IPS-NIHi7 (cell line): Measurements from ENCODE around the gene SLITRK3.

Experiments used
- DNase-seq: peaks from one replicate; pipeline ENCODE4 v3.0.0; 2012; ENCODE audit warnings: mixed read lengths; ENCODE audit errors: extremely low spot score

Gene SLITRK3

DNA sequence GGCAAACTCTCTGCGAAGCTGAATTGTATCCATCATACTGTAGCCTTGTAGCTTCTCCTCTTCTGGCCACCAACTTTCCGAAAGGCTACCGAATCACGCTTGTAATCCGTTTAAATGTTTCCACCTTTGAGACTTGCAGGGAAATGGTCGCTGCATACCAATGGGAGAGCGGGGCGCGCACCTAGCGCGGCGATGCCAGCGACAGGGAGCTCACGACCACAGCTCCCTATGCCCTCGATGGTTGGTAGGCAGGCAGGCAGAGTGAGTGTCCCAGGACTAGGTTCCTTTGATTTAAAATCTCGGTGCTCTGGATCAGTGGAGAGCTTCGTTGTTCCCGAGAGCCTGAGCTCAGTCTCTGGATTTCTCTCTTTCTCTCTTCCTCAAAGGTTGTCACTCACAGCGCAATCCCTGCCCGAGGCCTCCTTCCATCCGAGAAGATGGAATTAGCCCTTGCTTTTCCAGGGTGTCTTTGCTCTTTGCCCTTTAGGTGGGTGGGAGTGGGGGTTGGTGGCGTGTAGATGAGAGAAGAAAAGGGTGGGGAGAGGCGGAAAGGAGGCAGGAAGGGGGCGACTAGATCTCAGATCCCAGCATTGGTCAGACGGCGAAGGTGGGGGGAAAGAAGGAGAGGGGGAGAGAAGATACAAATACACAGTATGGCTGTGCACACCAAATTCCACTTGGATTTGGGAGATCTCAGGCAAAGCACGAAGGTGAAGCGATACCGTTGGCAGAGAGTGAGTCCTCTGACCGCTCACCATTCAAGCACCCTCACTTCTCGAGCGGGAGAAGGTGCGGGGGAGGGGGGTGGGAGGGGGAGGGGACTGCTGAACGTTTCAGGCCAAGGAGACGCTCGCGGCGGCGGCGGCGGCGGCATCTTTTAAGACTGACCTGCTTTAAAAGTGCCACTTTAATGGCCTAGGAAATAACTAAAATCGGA, at the start of gene SLITRK3:
Gene SLITRK3 (minus strand): TSS at position 745 of the 937 bp plus-strand sequence. CDS start 5,554 bp downstream, outside the sequence.
- peak; percentile 24 for DNase-seq

- no peak for DNase-seq
Measured at GRCh38 chr3:165243597-165243996, 47.4 kb upstream of the SLITRK3 start.

- DNase-seq = no peak
Measured at GRCh38 chr3:165233501-165234195, 37.5 kb upstream of the SLITRK3 start.

DNA sequence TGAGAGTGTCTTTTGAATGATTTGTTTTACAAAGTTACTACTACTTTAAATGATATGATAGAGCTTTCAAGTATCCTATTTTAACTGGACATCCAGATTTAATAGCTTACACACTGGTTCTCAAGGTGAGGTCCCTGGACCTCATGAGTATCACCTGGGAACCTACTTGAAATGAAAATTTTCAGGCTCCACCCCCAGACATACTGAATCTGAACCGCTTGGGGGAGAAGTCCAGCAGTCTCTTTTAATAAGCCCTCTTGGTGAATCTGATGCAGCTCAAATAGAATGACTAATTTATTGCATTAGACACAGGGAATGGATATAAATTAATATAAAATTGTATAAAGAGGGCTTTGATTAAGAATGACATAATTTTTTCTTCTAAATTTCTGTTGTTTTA, 29.4 kb upstream of the SLITRK3 start:
- DNase-seq = no peak

DNA sequence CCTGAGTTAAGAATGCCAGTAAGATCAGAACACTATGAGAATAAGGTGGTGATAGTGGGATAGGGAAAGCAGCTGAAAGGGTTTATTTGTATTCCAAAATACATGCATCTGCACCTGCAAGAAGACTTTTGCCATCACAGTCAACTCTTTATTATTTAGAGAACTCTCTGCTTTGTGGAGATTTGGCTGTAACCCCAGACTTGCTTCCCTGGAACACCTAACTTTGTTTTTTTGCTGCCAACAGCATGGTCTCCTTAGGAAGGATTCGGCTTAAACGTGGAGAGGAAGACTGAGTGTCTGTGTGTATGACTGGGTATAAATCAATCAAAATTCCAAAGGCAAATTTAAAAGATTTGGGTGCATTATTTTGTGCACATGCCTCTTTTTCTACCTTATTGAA, 21.6 kb upstream of the SLITRK3 start:
- DNase-seq = no peak

- DNase-seq = no peak
Measured at GRCh38 chr3:165212580-165212979, 16.4 kb upstream of the SLITRK3 start.

- DNase-seq = no peak
Measured at GRCh38 chr3:165211721-165212120, 15.5 kb upstream of the SLITRK3 start.

DNA sequence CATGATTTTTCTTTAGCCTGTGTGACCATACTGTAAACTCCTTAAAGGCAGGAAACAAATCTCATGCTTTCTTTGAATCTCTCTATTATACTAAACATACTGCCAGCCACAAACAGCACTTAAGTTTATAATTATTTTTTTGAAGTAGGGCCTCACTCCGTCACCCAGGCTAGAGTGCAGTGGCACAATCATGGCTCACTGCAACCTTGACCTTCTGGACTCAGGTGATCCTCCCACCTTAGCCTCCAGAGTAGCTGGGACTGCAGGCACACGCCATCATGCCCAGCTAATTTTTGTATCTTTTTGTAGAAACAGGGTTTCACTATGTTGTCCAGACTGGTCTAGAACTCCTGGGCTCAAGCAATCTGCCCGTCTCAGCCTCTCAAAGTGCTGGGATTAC, 14.5 kb upstream of the SLITRK3 start:
- no peak for DNase-seq

GRCh38 chr3:165210132-165210531, 13.9 kb upstream of the SLITRK3 start:
- no peak for DNase-seq

DNA sequence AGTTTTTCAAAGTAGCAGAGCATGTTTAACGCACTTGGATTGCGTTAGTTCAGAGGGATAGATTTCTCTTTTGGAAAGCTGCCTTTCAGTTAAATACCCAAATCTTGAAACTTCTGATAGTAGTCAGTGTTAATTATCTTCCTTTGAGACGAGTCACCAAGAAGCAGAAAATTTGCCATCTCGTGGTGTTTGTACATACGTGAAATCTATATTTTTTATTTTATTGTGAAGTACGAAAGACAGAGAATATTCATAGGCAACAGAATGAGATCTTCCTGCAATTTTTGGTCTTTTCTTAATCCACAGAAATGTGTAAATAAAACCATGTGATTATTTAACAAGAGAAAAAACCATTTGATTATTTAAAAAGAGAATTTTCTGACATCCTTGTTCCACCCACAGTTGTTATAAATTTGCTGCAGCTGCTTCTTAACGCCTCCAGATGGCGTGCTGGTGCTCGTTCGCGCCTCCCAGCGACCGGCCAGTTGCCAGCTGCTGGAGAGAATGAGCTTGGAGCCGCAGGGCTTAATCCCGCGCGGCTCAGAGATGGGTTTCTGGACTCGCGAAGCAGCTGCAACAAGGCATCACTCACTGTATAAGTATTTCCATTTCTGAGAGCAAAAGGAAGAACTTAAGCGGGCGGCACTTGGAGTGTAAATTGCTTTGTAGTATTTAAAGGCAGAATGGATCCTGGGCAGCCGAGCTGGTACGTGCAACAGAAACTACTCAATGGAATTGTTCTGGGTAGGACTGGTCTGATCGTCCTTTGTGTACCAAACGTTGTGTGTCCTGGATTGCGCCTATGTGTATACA, 10.5 kb upstream of the SLITRK3 start:
- peak; percentile 76 for DNase-seq

- no peak for DNase-seq
Measured at GRCh38 chr3:165204445-165204844, 8.3 kb upstream of the SLITRK3 start.

GRCh38 chr3:165202995-165203394, 6.8 kb upstream of the SLITRK3 start:
- no peak for DNase-seq

GRCh38 chr3:165201964-165202363, 5.8 kb upstream of the SLITRK3 start:
- no peak for DNase-seq

- DNase-seq = no peak
Measured at GRCh38 chr3:165197481-165197800, 1.3 kb upstream of the SLITRK3 start.

GRCh38 chr3:165196577-165197480, 645 bp upstream of the SLITRK3 start:
- peak; percentile 16 for DNase-seq

DNA sequence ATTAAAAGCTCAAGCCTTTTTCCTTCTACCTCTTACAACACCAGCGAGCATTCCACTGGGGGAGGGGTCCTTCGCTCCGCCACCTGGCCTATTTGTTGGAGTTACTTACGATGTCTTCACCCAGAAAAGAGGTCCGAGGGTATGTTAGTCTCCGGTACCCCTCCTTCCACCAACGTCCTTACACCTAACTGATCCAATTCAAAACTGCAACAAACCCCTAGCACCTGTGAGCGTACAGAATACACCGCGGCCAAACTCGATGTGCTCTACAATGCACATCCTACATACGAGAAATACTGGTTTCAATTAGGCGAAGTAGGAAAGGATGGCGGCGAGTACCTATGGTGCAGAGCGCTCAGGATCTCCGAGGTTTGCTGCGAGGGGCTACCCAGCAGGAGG, 944 bp downstream of the SLITRK3 start:
- DNase-seq = no peak

- peak; percentile 20 for DNase-seq
Measured at GRCh38 chr3:165194511-165195240, 1.5 kb downstream of the SLITRK3 start.

DNA sequence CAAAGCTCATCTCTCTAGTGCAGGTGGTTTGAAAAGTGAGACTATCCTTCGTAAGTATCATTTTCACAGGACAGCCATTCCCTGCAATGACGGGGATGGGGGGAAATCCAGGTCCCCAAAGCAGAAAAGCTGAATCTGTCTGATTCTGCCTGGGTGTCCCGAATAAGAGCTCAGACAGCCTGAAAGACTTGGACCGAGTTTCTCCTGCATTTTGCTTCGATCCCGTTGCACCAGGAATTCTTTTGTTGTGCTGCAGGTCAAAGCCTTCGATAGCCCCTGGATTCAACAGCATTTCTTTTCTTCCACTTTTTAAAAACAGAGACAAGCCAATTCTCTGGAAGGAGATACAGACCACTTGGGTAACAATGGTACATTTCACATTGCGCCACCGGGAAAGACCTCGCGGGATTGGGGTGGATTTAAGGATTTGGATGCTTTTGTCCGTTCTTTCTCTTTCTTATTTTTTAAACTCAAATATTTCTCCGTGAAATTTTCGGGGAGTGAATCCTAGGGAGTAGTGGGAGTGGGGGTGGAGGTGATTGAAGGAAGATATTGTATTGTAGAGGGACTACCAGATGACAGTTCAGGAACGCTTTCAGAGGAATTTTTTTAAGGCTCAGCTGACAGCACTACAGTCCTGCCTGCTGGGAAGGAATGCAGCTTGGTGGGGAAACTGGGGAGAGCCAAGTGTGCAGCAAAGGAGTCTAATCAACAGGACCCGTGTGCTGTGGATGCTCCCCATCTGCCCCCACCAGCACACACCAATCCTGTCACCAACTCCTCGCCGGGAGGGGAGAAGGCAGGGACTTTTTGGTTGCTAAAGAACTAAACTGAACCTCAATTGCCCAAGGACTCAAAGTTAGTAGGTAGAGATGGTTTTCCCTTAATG, 2.6 kb downstream of the SLITRK3 start:
- DNase-seq = peak; percentile 14

DNA sequence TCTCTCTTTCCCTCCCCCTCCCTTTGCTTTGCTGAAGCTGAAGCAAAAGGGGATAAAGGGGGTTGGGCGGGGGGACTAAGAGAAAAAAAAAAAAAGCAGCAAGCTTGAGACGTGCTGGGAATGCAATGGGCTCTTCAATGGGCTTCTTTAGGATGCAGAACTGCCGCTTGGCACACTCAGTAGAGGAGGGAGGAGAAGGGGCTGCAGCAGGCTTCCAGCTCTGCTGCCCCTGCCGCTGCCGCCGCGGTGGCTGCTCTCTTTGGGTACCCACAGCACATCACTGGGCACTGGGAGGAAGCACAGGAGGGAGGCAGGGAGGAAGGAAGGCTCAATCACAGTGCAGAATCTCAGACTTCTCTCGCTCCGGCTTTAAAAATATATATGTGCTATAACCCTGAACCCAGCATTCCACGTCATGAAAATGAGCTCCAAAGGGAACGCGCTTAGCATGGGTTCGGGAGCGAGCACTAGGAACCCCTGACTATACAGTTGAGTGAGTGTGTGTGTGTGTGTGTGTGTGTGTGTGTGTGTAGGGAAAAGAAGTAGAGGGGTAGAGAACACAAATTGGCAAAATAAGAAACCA, 3.5 kb downstream of the SLITRK3 start:
- peak; percentile 62 for DNase-seq
